ENCODE measurements around the gene NAIF1. TPM values are rescaled to one million over a fixed set of nuclear protein-coding genes. Genes with fewer than 3 reads are reported as not detected.
A peak's percentile ranks its signal among the peaks of the same experiment; 100 is the strongest.
"Not testable (repeated sequence)": the region's sequence is repeated elsewhere in the genome, so short reads cannot be mapped to it uniquely, and the experiment has no call there.

Gene NAIF1
- total RNA-seq, 1 donor, result 14.0 TPM

DNA sequence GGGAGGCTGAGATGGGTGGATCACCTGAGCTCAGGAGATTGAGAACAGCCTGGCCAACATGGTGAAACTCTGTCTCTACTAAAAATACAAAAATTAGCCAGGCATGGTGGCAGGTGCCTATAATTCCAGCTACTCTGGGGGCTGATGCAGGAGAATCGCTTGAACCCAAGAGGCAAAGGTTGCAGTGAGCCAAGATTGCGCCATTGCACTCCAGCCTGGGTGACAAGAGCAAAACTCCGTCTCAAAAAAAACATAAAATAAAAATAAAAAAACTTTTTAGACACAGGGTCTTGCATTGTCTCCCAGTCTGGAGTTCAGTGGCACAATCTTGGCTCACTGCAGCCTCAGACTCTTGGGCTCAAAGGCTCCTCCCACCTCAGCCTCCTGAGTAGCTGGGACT lies 30.6 kb downstream of the NAIF1 start:
- DNase-seq (ENCODE audit: low read depth in 2 of 3, low spot score in 2 of 3), result not testable (repeated sequence)

DNA sequence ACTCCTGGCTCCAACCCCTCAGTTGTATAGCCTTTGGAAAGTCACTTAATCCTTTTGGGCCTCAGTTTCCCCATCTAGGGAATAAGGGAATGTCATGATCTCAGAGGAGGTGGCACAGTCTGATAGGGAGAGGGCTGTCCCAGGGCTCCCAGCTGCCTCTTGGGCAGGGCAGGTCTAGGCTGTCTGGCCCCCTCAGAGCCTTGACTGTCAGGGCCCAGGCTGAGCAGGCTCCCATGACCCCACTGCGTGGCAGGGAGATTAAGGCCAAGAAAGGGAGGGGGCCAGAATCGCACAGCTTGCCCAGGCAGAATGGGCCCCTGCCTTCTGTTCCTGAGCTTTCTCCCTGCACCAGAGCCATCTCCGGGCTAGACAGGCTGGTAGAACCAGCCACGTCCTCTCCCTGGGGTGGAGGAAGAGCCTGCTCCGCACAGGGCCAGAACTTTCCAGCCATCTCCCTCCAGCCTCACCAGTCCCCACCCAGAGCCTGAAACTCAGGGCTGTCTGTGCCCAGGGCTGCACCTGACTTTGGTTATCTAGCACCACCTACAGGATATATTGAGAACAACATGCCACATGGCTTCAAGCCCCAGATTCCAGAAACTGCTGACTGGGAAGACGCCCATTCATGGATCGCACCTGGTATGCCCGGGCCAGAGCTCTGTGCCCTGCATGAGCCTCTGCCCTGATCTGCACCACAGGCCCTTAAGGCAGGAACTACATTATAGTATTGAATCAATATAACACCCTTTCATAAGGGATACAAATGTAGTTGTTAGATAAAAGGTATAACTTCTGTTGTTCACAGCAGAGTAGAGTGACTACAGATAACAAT lies 32.1 kb downstream of the NAIF1 start:
- peak; percentile 69 to 81 (median 70) for DNase-seq (ENCODE audit: low read depth in 2 of 3, low spot score in 2 of 3)

DNA sequence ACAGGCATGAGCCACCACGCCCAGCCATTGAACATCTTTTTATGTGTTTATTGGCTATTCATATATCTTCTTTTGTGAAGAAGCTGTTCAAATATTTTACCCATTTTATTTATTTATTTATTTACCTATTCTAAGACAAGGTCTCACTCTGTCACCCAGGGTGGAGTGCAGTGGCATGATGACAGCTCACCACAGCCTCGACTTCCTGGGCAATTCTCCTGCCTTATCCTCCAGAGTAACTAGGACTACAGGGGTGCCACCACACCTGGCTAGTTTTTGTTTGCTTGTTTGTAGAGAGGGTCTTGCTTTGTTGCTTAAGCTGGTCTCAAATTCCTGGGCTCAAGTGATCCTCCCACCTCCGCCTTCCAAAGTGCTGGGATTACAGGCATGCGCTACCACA lies 33.5 kb downstream of the NAIF1 start:
- DNase-seq (ENCODE audit: low read depth in 2 of 3, low spot score in 2 of 3), result no peak

DNA sequence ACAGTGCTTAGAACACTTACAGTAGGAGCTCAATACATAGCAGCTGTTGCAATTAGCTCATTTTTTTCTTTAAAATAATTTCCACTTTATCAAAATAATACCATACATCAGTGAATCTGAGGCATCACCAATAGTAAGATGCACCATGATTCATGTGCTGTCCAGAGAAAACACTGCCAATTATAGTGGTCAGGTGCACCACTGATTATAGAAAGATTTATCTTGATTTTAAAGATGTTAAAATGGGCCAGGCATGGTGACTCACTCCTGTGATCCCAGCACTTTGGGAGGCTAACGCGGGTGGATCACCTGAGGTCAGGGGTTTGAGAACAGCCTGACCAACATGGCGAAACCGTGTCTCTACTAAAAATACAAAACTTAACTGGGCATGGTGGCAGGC lies 39.4 kb downstream of the NAIF1 start:
- no peak for DNase-seq (ENCODE audit: low read depth in 2 of 3, low spot score in 2 of 3)

DNA sequence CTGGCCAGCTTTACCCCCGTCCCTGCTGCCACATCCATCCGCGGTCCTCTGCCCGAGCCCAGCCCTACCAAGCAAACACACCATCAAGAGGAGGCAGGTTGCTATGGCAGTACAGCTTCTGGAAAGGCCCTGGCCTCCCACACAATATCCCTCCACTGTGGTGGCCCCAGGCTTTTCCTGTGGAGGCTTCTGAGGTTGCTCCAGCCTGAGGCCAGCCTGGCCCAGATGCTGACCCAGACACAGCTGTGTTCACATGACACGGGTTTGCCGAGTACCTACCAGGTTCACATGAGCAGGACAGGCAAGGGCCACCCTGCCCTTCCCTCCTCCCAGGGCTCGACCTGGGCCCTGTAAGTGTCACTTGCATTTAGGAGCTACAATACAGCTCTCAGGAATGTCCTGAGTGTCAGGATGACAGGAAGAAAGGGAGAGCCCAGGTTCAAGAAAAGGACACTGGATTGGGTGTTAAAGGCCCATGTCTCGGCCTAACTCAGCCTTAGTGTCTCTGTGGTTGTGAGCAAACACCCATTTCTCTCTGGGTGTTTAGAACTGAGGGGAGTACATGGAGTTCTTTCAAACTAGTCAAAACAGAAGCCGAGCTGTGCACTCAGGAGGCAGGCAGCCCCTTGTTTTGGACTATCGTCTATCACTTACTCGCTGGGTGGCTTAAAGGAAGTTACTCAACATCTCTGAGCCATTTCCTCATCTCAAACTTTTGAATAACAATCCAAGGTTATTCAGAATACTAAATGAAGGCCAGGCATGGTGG lies 40.2 kb downstream of the NAIF1 start:
- DNase-seq (ENCODE audit: low read depth in 2 of 3, low spot score in 2 of 3), result peak in 1 of 3 donors; percentile 20

DNA sequence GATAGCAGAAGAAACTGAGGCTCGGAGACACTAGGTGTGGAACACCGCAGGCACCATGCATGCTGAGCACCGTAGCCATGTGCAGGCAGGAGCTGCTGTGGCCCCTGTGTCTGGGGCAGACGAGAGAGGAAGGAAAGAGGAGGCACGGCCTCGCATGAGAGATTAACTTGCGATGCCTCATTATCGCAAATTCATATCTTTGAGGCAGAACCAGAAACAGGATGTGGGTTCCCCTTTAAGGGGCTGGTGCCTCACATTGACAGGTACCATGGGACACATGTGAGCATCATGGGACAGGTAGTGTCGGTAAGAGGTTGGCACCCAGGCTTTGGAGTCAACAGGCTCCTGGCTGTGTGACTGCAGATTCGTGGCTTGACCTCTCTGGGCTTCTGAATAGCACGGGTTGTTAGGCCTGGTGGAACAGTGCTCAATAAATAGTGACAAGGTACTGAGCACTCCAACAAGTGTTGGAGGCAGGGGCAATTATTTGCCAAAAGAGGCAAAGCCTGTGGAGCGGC lies 40.8 kb downstream of the NAIF1 start:
- peak; percentile 77 to 88 (median 79) for DNase-seq (ENCODE audit: low read depth in 2 of 3, low spot score in 2 of 3)

DNA sequence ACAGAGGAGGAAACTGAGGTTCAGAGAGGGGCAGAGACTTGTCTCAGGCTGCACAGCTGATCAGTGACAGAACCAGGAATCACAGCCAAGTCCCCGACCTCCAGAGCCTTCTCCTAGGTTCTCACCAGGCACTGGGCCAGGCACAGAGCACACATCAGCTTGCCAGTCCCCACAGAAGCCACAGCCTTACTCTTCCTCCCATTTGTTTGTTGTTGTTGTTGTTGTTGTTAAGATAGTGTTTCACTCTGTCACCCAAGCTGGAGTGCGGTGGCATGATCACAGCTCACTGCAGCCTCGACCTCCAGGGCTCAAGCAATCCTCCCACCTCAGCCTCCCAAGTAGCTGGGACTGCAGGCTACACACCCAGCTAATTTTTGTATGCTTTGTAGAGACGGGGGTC lies 41.4 kb downstream of the NAIF1 start:
- no peak for DNase-seq (ENCODE audit: low read depth in 2 of 3, low spot score in 2 of 3)

DNA sequence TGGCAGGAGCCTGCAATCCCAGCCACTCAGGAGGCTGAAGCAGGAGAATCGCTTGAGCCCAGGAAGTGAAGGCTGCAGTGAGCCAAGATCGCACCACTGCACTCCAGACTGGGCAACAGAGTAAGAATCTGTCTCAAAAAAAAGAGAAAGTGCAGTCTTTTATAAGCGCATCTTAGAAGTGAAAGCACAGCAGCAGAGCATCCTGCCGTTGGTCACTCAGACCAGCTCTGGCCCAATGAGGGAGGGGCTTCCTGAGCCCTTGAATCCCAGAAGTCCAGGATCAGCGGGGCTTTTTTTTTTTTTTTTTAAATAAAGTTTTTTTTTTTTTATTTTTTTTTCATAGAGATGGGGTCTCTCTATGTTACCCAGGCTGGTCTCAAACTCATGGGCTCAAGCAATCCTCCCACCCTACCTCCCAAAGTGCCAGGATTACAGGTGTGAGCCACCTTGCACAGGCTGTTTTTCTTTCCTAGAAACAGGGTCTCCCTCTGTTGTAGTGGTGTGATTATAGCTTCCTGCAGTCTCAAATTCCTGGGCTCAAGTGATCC lies 42.3 kb downstream of the NAIF1 start:
- no peak for DNase-seq (ENCODE audit: low read depth in 2 of 3, low spot score in 2 of 3)

DNA sequence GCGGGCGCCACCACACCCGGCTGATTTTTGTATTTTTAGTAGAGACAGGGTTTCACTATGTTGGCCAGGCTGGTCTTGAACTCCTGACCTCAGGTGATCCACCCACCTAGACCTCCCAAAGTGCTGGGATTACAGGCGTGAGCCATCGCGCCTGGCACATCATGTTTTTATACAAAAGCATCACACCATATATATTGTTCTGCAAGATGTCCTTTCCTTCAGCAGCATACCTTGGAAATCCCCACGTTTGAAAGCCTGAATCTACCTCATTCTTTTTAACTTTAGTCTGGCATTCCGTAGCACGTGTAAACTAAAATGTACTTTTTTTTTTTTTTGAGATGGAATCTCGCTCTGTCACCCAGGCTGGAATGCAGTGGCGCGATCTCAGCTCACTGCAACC lies 43.4 kb downstream of the NAIF1 start:
- not testable (repeated sequence) for DNase-seq (ENCODE audit: low read depth in 2 of 3, low spot score in 2 of 3)

DNA sequence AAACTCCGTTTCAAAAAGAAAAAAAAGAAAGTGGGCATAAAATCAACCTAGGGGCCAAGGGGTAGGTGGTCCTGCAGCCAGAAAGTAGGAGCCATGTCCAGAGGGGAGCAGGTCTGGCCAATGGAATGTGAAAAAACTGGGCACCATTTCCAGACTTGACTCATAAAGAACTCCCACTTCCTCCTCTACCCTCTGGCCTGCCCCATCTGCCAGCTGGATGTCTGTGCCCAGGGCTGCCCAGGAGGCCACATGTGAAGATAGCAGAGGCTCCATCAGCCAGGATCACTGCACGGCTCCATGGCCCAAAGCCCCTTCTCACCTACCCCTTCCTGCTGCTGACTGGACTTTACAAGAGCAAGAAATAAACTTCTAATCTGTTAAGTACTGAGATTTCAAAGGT lies 44.2 kb downstream of the NAIF1 start:
- no peak for DNase-seq (ENCODE audit: low read depth in 2 of 3, low spot score in 2 of 3)

DNA sequence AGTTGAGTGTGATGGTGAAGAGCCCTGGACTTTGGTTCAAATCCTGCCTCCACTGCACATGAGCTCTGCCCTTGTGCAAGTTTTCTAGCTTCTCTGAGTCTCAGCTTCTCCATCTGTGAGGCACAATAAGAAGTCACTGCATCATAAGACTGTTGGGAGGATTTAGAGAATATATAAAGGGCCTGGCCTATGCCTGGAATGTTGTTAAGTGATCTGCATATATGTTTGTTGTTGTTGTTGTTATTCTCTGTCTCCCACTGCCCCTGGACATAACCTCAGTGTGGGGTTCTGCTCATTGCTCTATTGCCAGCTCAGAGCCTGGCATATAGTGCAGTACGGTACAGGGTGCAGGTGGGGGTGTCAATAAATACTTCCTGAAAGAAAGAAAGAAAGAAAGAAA lies 46.0 kb downstream of the NAIF1 start:
- no peak for DNase-seq (ENCODE audit: low read depth in 2 of 3, low spot score in 2 of 3)

DNA sequence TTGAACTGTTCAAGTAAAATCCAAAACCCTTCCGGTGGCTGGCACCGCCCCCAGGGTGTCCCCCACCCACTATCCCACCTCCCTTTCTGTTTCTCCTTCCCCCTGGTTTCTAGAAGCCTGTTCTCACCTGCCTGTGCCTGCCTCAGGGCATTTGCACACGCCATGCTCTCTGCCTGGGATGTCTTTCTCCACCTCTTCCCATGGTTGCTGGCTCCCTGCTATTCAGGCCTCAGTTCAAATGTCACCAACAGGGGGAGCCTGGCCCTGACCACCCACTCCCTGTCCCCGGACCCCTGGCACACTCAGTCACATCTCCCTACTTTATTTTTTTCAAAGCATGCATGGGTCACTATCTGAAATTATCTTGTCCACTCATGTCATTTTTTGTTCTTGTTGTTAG lies 46.4 kb downstream of the NAIF1 start:
- no peak for DNase-seq (ENCODE audit: low read depth in 2 of 3, low spot score in 2 of 3)

DNA sequence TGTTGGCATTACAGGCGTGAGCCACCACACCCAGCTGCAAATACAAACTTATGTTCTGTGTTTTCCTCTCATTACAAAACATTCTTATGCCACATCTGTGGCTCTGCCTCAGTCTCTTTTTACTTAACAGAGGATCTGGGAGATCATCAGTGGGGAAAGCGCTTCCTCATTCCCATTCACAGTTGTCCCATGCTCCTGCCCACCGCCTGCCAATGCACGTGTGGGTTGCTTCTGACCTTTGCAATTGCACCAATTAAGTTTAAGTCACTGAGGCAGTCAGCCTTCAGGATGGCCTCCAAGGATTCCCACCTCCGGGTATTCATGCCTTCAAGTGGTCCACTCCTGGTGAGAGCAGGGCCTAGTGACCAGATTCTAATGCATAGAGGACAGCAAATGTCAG lies 51.4 kb downstream of the NAIF1 start:
- DNase-seq (ENCODE audit: low read depth in 2 of 3, low spot score in 2 of 3), result no peak

Other genes with a start within 250 kb of the NAIF1 start
- 17.5 TPM for gene ENG, start 212.7 kb downstream of the NAIF1 start, total RNA-seq
- gene AK1, start 189.6 kb downstream of the NAIF1 start, total RNA-seq, result 0.27 TPM
- gene ST6GALNAC6, start 167.7 kb downstream of the NAIF1 start, total RNA-seq, result 47.9 TPM
- 70.3 TPM for gene ST6GALNAC4, start 150.3 kb downstream of the NAIF1 start, total RNA-seq
- 0.27 TPM for gene PIP5KL1, start 136.5 kb downstream of the NAIF1 start, total RNA-seq
- 17.2 TPM for gene DPM2, start 129.5 kb downstream of the NAIF1 start, total RNA-seq
- 3.8 TPM for gene EEIG1, start 86.3 kb downstream of the NAIF1 start, total RNA-seq
- gene SLC25A25, start 912 bp upstream of the NAIF1 start, total RNA-seq, result 14.8 TPM
- gene PTGES2, start 60.4 kb upstream of the NAIF1 start, total RNA-seq, result 54.4 TPM
- 2.2 TPM for gene LCN2, start 82.1 kb upstream of the NAIF1 start, total RNA-seq
- 109 TPM for gene BBLN, start 92.9 kb upstream of the NAIF1 start, total RNA-seq
- gene CIZ1, start 124.3 kb upstream of the NAIF1 start, total RNA-seq, result 75.7 TPM
- gene DNM1, start 136.1 kb upstream of the NAIF1 start, total RNA-seq, result 11.0 TPM
- gene GOLGA2, start 208.7 kb upstream of the NAIF1 start, total RNA-seq, result 29.4 TPM
- gene SWI5, start 209.0 kb upstream of the NAIF1 start, total RNA-seq, result 14.8 TPM

Measured in hematopoietic multipotent progenitor cell (in vitro differentiated cells).